DMS 273 (cell line): Measurements from ENCODE around the gene CALD1.

Experiments used
- DNase-seq: peaks from one replicate; lab custom pipeline; 2025; ENCODE audit not compliant: unreplicated experiment; lab: John Stamatoyannopoulos, UW

CALD1 gene

GRCh38 chr7:134758981-134759380, 20.5 kb upstream of the CALD1 start:
- DNase-seq, result no peak

- DNase-seq, result no peak
These were observed 18.2 kb upstream of the CALD1 start for GRCh38 chr7:134761266-134761665.

- no peak for DNase-seq
These were observed 15.5 kb upstream of the CALD1 start for GRCh38 chr7:134763960-134764359.

- DNase-seq, result no peak
These were observed 15.1 kb upstream of the CALD1 start for GRCh38 chr7:134764365-134764764.

- no peak for DNase-seq
These were observed 12.5 kb upstream of the CALD1 start for GRCh38 chr7:134766779-134767519.

GRCh38 chr7:134767520-134768168, 11.8 kb upstream of the CALD1 start:
- no peak for DNase-seq

GRCh38 chr7:134768243-134768642, 11.2 kb upstream of the CALD1 start:
- DNase-seq, result no peak

- no peak for DNase-seq
These were observed 8.8 kb upstream of the CALD1 start for GRCh38 chr7:134770676-134771075.

GRCh38 chr7:134771111-134771510, 8.3 kb upstream of the CALD1 start:
- DNase-seq, result no peak

- DNase-seq, result no peak
These were observed 7.5 kb upstream of the CALD1 start for GRCh38 chr7:134771889-134772288.

- DNase-seq, result no peak
These were observed 7.0 kb upstream of the CALD1 start for GRCh38 chr7:134772401-134772800.

GRCh38 chr7:134773164-134773563, 6.3 kb upstream of the CALD1 start:
- DNase-seq, result no peak

GRCh38 chr7:134774119-134774518, 5.3 kb upstream of the CALD1 start:
- no peak for DNase-seq

GRCh38 chr7:134777470-134777869, 2.0 kb upstream of the CALD1 start:
- DNase-seq, result no peak

- DNase-seq, result no peak
These were observed 1.4 kb upstream of the CALD1 start for GRCh38 chr7:134777908-134778580.

- DNase-seq, result no peak
These were observed 269 bp downstream of the CALD1 start for GRCh38 chr7:134779741-134780065.

GRCh38 chr7:134780166-134780828, 863 bp downstream of the CALD1 start:
- DNase-seq, result no peak

GRCh38 chr7:134781171-134781570, 1.7 kb downstream of the CALD1 start:
- DNase-seq, result no peak

GRCh38 chr7:134782121-134782623, 2.7 kb downstream of the CALD1 start:
- no peak for DNase-seq

GRCh38 chr7:134783294-134784069, 4.0 kb downstream of the CALD1 start:
- no peak for DNase-seq
